NCI-H748 treated with DMSO at 0.1 percent for 48 hours (cell line): ENCODE measurements around the gene CDH15.
A peak's percentile ranks its signal among the peaks of the same experiment; 100 is the strongest.
"Not testable (repeated sequence)": the region's sequence is repeated elsewhere in the genome, so short reads cannot be mapped to it uniquely, and the experiment has no call there.

Experiments
- DNase-seq: peaks from one replicate; lab custom pipeline; 2025; lab: John Stamatoyannopoulos, UW

The CDH15 gene

DNA sequence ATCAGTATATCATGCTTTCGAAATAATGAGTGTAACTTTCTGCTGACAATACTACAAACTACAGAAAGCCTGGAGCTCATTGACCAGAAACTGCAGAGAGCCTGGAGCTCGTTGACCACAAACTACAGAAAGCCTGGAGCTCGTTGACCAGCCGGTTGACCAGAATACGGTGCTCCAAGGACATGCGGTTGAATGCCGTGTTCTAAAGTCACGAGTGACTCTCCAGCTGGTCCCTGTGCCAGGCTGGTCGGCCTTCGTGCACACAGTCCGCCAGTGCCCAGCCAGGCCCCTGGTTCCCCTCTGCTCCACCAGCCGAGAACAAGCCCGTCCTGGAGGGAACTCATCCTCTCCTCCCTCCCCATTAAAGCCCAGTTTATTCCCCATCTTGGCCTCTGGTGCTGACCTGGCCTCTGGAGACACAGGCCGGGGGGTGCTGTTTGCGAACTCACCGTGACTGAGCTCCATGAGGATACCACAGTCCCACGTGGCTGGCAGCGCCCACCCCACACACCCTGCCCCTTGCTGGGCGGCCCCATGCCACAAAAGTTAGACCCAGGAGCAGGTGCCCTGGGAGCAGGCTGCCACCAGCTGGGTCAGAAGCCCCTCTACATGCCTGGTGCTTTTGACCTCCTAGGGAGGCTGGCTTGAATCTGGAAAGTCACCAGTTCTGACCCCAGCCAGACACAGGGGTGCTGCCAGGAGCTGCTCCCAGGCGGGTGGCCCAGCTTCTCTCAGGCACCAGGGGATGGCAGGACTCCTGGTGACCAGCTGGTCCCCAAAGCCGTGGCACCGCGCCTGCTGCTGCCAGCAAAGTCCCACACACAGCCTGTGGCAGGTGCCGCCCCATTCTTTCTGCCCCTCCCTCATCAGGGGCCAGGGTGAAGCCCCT, 15.5 kb upstream of the CDH15 start:
- DNase-seq, result no peak

DNA sequence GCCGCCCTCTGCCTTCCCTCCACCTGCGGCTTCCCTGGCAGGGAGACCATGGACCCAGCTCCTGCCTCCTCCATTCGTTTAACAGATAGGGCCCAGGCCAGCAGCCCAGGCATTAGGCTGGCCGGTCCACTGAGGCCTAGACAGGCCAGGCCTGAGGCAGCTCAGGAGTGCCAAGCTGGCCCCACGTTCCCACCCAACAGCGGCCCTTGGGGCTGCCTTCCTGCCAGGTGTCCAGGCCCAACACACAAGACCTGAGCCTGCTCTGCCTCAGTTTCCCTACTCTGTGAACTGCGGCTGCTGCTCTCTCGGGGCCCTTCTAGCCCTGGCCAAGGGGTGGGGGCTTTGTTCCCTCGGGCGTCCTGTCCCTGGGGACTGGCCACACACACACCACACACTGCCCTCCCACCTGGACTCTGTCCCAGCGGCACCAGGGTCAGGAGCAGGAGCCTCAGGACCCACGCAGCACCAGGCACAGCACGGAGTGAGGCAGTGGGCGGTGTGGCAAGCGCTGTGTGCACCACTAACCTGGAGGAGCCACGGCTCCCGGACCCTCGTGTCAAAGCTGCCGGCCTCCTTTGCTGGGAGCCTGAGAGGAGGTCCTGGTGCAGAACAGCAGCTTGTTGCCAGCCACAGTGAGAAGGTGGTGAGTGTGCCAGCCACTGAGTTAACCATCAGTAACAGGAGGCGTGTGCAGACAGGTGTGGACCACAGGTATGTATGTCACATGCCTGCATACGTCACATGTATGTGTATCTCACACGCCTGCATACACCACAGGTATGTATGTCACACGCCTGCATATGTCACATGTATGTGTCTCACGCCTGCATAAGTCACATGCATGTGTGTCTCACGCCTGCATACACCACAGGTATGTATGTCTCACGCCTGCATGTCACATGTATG, 14.6 kb upstream of the CDH15 start:
- DNase-seq, result no peak

DNA sequence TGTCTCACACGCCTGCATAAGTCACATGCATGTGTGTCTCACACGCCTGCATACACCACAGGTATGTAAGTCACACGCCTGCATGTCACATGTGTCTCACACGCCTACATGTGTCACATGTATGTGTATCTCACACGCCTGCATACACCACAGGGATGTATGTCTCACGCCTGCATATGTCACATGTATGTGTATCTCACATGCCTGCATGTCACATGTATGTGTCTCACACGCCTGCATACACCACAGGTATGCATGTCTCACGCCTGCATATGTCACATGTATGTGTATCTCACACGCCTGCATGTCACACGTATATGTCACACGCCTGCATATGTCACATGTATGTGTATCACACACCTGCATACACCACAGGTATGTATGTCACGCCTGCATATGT, 13.8 kb upstream of the CDH15 start:
- no peak for DNase-seq

DNA sequence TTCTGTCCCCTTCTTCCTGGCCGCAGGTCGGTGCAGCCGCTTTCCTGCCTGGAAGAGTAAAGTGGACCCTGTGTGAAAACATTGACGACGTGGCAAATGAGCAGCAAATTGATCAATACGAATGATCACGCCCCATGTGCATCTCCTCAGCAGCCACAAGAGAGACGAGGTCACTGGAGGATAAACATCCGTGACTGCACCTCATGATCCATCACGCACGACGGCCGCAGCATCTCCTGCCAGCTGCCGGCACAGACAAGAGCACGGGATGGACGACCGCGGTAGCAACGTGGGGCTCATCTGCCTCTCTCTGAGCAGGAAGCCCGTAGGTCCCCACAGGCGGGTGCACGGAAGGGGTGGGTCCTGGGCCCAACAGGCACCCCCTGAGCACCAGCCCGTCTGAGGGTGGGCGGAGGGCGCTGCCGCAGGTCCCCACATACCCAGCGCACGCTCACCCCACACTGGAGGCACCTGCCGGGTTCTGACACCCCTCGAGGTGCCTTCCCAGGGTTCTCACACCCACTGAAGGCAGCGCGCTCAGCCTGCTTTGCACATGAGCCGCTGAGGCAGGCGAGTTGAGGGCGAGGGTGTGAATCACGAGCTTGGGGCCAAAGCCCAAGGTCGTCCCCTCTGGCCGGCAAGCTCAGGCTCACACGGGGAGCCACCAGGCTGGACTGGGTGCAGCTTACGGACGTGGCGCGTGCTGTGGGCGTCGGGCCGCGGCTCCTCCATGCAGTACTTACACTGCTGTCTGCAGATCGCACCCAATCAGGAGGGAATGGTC, 12.3 kb upstream of the CDH15 start:
- no peak for DNase-seq

DNA sequence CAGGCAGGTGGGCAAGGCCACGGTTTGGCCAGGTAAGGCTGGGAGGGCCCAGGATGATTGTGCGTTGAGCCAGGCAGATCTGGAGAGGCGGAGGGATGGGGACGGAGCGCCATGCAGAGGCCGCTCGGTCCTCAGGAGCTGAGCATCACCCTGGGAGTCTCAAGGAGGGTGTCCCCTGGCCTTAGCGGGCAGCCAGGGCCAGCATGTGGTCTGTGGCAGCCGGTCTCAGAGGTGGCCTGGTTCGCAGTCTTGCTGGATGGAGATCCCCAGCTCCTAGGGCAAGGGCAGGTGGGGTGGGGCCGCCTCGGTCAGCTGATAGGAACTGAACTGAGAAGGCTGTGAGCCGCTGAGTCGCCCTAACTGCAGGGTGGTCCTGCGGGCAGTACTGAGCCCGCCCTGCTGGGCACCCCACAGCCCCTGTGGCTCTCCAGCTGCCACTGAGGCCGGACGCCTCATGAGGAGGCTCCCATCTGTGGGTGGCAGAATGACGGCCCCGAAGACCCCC, 11.6 kb upstream of the CDH15 start:
- DNase-seq, result no peak

DNA sequence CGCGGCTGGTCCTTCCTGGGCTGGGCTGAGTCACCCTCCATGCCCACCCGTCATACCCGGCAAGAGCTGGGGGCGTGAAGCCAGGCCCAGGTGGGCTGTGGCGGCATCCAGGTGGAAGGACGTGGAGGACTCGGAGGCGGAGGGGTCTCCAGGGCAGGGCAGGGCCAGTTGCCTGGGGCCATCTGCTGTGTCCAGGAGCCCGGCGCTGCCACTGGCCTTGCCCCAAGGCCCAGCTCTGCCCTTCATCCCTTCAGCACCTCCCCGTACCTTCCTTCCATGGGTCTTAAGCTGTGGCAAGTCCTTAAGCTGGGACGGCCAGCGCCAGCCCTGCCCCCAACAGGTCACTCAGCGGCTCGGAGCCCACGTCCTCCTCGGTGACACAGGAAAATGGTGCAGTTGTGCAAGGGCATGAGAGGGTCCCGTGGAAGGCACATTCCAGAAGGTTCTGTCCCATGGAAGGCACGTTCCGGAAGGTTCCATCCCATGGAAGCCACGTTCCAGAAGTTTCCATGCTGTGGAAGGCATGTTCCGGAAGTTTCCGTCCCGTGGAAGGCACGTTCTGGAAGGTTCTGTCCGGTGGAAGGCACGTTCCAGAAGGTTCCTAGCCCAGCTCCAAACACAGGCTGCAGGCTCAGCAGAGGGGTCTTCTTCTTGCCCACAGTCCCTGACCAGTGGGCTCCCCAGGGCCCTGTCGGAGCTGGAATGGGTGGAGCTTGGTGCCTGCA, 10.4 kb upstream of the CDH15 start:
- DNase-seq, result no peak

DNA sequence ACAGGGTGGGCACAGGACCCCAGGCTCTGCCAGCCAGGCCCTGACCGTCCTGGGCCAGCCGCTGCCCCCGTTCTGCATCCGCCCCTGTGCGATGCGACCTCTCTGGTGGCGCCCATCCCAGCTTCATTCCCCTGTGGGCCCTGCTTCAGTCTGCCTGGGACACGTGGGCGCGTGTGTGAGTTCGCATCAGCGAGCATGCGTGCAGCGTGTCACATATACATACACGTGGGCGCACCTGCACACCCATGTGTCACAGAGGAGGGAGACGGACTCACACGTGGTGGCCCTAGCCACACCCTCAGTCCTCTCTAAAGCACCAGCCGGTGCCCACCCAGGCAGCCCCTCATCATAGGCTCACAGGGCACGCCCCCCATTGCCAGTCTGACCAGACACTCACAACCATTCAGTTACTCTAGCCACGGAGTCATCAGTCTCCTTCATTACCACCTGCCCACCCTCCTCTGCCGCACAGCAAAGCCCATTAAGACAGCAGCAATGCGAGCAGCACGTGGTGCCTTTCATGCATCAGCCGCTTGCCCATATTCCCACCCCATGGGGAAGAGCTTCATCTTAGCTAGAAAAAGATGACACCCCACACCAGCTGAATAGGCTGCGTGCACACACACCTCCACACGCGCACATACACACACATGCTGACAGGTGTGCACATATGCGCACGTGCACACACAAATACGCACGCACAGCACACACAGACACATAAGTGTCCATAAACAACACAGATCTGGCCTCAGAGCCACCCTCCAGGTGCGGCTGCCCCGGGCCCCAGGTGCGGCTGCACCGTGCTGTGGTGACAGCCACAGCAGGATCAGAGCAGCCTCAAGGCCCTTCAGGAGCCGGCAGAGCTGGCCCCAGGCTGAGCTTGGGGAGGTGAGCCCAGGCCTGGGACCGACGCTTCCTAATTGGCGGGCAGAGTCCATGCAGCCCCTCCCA, 9.5 kb upstream of the CDH15 start:
- no peak for DNase-seq

DNA sequence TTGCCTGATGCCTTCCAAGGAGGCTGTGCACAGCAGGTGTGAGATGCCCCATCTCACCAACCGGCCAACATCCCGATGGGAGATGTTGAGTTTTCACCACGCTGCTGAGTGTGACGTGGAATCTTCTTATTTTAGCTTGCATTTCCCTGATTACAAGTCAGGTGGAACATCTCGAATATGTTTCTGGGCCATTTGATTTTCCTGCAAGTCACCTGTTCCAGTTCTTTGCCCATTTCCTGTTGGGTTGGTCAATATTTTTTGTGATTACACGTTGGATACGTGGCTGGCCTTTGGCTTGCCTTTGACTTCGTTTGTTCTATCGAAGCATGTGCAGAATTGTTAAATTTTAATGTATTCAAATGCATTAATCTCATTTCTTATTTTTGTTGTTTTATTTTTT, 8.3 kb upstream of the CDH15 start:
- DNase-seq, result no peak

DNA sequence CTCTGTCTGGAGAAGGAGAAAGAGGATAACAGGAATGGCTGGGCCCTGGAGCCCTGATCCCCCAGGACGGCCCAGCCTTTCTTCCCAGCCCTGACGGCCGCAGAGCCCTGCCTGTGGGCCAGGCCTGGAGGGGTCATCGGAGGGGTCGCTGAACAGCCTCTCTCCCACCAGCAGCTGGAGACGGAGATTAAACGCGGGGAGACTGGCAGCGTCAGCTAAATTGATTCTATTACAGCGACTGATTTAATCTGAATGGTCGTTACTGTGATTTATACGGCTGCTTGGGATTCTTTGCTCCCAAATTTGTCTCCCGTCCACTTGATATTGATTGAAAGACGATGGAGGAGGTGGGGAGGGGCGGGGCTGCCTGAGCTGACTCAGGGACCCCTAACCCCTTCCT, 7.1 kb upstream of the CDH15 start:
- DNase-seq, result no peak

DNA sequence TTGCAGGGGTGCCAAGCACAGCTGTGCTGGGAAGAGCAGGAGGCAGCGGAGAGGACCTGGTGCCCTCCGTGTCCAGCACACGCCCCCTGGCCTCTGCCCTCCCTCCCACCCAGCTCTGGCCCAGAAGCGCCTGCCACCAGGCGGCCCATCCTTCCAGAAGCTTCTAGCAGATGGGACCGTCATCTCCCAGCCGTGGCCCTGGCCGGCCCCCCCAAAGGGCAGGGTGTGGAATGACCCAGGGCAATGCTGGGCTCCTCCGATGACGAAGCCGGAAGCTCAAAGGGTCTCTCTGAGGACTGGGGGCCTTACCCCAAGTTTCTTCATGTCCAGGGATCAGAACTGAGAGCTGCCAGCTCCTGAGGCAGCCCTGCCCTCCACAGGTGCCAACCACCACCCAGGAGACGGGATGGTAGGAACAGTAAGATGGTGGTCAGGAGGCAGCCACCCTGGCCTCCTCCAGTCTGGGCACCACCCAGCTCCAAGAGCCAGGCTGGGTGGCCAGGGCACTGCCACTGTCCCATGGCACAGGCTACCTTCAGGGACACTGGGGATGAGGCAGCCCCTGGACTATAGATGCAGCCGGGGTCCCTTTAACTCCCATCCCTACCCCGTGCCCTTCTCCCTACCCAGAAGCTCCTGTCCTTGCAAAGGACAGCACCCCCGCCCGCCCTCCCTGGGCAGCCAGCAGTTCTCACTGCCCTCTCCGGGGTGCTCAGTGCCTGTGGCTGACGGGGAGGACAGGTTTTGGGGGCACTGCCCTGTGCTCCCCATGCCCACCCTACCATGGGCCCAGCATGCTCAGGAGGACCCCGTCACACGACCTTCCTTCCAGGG, 6.5 kb upstream of the CDH15 start:
- no peak for DNase-seq

DNA sequence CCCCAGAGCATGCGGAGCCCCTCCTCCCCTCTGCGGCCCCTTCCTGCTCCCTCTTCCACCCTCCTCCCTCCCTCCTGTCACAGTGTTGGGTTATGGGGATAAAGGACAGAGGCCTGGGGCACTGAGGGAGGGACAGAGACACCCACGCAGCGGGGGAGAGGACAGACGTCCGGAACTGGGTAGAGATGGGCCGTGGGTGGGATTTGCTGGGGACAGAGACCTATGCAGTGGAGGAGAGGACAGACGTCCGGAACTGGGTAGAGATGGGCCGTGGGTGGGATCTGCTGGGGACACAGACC, 5.9 kb upstream of the CDH15 start:
- DNase-seq, result not testable (repeated sequence)

DNA sequence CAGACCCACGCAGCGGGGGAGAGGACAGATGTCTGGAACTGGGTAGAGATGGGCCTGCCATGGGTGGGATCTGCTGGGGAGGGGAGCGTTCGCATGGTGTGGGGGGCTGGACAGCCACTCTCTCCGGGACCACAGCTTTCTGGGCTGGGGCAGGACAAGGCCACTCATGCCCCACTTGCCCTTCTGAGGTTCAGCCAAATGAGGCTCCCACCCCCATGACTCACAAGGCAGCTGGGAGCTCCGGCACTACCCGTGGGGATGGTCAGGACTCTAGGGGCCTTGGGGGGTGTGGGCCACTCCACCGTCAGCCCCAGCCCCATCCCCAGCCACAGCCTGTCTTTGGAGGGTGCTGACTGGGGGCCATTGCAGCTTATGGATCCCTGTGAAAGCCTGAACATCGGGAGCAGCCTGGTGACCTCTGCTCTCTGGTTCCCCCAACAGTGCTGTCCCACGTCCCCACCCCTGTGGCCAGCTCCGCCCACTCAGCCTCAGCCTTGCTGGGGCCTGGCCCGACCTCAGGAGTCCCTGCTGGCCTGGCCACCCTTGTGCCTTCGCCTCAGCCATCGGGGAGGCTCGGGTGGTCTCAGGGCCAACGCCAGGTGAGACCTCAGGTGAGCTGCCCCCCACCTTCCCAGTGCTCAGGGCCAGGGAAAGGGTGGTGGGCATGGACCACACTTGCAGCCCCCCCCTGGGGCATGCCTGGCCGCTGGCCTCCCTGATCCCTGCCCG, 4.7 kb upstream of the CDH15 start:
- no peak for DNase-seq

DNA sequence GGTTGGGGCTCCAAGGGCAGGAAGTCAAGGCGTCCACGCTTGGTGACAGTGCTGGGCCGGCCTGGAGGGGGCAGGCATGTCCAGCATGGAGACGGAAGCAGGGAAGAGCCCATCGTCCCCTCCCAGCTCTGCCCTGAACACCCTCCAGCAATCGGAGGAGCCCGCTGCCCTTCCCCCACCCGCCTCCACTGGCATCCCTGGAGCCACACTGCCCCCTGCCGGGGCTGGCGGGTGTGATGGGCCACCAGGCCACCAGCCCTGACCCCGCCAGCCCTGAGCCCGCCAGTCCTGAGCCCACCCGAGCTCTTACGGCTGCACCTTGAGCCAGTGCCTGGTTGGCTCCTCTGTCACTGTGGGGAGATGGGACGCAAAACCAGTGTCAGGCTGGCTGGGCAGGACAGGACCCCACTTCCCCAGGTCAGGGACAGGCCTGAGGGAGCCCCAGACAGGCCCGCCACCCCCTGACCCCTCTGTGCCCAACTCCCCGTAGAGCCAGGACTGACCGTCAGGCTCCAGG, 4.1 kb upstream of the CDH15 start:
- DNase-seq, result peak; percentile 36

DNA sequence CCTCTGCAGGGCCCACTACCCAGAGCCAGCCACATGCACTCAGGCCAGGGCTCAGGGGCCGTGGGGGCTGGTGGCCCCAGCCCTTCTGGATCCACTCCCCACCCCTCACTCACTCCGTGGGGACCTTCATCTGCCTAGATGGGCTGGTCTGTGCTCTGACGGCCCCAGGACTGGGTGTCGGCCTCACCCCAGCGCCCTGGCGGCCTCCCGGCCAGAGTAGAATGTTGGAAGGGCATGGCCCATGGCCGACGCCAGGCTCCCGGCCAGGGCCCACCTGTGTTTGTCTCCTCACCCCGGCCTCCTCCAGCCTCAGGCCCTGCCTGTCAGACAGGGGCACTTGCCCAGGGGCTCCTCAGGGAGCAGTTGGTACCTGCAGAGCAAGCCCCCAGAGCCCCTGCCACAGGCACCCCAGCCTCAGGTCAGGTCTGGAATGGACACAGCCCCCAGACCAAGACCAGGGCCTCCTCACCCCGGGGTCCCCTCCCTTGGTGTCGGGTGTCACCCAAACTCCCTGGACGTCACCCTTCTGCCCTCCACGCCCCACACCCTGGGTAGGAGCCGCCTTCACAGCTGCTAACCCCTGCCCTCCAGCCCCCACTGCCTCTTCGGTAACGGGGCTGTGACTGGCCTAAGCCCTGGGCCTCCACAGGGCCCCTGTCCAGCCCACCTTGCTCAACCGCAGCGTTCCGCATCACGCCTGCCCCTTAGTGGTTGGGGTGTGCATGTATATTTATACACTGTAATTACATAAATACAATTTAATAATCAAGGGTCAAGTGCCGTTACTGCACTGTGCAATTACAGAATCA, 3.0 kb upstream of the CDH15 start:
- no peak for DNase-seq

DNA sequence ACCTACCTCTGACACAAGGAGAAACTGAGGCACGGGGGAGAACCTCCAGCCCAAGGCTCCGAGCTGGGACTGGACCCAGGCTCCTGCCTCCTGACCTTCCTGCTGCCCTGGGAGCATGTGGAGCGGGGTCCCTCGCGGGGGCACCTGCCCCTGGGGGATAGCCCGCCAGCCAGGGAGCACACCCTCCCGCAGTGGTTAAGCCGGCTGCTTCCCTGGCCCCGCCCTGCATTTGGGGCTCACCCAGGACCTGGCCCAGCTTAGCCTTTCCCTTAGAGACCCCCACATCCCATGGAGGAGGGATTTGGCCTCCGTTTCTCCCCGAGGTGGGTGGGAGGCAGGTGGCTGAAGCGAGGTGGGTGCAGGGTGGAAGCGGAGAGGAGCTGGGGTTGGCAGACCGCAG, 1.8 kb upstream of the CDH15 start:
- no peak for DNase-seq

DNA sequence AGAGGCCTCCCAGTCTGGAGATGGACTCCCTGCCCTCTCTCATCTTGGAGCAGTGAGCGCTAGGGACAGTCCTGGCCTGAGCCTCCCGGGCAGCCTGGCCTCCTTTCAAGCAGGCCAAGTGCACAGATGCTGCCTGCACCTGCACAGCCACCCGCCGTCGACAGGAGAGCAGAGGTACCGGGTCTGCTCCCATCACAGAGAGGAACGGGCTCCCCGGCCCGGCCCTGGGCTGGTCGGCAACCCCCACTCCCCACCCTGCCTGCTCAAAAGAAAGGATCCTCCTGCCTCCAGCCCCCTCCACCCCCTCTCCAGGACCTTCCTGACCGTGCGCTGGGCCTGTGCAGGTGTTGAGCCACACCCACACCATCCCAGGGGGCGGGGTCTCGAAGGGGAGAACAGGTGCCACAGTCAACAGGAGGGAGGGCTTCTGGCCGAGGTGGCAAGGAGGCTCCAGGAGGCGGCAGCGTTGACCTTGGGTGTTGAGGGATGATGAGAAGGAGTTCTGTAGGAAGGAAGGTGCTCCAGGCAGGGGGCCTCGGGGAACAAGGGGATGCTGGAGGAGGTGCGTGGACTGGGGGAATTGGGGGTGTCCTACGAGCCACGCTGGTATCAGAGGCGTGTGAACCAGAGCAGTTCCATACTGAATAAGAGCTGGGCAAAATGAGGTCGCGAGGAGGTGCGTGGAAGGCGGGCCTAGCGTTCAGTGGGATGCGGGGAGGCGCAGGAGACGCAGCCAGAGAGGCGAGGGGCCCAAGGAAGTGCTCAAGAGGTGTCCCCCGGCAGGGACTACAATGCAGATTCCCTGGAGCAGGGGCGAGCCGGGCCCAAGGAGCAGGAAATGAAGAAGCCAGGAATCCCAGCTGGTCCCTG, 967 bp upstream of the CDH15 start:
- peak; percentile 41 for DNase-seq

DNA sequence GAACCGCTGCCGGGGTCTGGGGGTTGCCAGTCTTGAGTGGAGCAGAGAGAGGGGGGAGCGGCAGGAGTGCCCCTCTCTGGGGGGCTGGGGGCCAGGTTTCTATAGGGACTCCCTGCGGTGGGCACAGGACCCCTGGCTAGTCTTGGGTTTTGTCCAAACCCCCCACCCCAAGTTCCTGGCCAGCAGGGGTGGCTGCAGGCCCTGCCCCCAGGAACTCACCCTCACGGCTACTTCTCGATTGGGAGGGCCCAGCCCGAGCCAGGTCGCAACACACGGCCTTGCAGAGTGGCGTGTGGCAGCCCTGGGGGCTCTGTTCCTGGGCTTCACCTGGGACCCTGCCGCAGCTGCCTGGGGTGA, 601 bp downstream of the CDH15 start:
- no peak for DNase-seq
